ENCODE data around the gene MINAR1. TPM values are rescaled to one million over a fixed set of nuclear protein-coding genes. Genes with fewer than 3 reads are reported as not detected.

The MINAR1 gene
- total RNA-seq, 1 donor from 2014 or later: 1.5 TPM

GRCh38 chr15:79412429-79412828, 19.7 kb upstream of the MINAR1 start:
- Histone ChIP-seq H3K27ac (no peak overlapping the region), H3K4me1 (peaks cover 9% of the 10 kb centered on the region), H3K4me3 (no peak overlapping the region), H2AFZ (replicated peaks) (no peak overlapping the region), H3F3A (ENCODE audit: low read depth) (no peaks in the 10 kb centered on the region), H3K36me3 (no peaks in the 10 kb centered on the region), H3K9me3 (ENCODE audit: low read depth) (no peaks in the 10 kb centered on the region), H3K4me2 (no peak overlapping the region), H3K79me2 (ENCODE audit: low read depth) (no peaks in the 10 kb centered on the region), H3K9ac (no peak overlapping the region), H3K27me3 (no peaks in the 10 kb centered on the region), H4K20me1 (ENCODE audit: low read depth) (no peaks in the 10 kb centered on the region)
- Mint-ChIP-seq H3K4me3 (no peak overlapping the region), H3K36me3 (no peaks in the 10 kb centered on the region), H3K4me1 (peaks cover 6% of the 10 kb centered on the region), H3K9me3 (no peaks in the 10 kb centered on the region), H3K27ac (no peak overlapping the region), H3K27me3 (ENCODE audit: insufficient read depth, low read depth) (no peaks in the 10 kb centered on the region)
- no peak for DNase-seq (ENCODE audit: low spot score)
- TF ChIP-seq EZH2phosphoT487 (IDR thresholded peaks at IDR 0.05): no peak
- TF ChIP-seq, protein P1, sequence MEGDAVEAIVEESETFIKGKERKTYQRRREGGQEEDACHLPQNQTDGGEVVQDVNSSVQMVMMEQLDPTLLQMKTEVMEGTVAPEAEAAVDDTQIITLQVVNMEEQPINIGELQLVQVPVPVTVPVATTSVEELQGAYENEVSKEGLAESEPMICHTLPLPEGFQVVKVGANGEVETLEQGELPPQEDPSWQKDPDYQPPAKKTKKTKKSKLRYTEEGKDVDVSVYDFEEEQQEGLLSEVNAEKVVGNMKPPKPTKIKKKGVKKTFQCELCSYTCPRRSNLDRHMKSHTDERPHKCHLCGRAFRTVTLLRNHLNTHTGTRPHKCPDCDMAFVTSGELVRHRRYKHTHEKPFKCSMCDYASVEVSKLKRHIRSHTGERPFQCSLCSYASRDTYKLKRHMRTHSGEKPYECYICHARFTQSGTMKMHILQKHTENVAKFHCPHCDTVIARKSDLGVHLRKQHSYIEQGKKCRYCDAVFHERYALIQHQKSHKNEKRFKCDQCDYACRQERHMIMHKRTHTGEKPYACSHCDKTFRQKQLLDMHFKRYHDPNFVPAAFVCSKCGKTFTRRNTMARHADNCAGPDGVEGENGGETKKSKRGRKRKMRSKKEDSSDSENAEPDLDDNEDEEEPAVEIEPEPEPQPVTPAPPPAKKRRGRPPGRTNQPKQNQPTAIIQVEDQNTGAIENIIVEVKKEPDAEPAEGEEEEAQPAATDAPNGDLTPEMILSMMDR (IDR thresholded peaks at IDR 0.05): no peak
- no peak for TF ChIP-seq EZH2 (IDR thresholded peaks at IDR 0.05)

DNA sequence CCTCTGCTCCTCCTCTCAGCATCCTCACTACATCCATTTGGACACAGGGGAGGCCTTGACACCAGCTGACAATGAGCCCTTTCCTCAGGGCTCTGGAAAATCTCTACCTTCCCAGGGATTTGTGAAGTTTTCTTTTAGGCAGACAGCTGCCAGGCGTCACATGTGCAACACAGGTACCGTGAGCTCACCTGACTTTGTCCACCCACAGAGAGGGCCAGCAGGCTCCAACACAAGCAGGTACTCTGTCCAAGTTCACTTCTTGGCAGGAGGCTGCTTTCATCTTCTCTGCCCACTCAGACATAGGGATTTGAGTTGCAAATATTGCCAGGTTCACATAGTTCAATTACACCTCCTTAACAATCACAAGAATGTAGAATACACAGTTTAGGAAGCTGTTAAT, 15.3 kb upstream of the MINAR1 start:
- H3K27ac ChIP-seq: no peak overlapping the region
- no peaks in the 10 kb centered on the region for H4K20me1 ChIP-seq (ENCODE audit: low read depth)
- H3K9me3 ChIP-seq (ENCODE audit: low read depth): no peaks in the 10 kb centered on the region
- peaks cover 4% of the 10 kb centered on the region for H3K4me1 Mint-ChIP-seq
- H3K27me3 ChIP-seq: no peaks in the 10 kb centered on the region
- H3K4me3 Mint-ChIP-seq: no peak overlapping the region
- no peak overlapping the region for H3K4me2 ChIP-seq
- TF ChIP-seq, protein P1 (IDR thresholded peaks at IDR 0.05): no peak
- no peak for TF ChIP-seq EZH2phosphoT487 (IDR thresholded peaks at IDR 0.05)
- TF ChIP-seq EZH2 (IDR thresholded peaks at IDR 0.05): no peak
- peaks cover 4% of the 10 kb centered on the region for H3K27me3 Mint-ChIP-seq (ENCODE audit: insufficient read depth, low read depth)
- no peak overlapping the region for H3K9ac ChIP-seq
- H3K27ac Mint-ChIP-seq: no peak overlapping the region
- H3K4me3 ChIP-seq: no peak overlapping the region
- H3K4me1 ChIP-seq: peaks cover 18% of the 10 kb centered on the region
- DNase-seq (ENCODE audit: low spot score): no peak
- H3K9me3 Mint-ChIP-seq: no peaks in the 10 kb centered on the region
- H2AFZ ChIP-seq (replicated peaks): no peak overlapping the region
- H3K79me2 ChIP-seq (ENCODE audit: low read depth): no peaks in the 10 kb centered on the region
- no peaks in the 10 kb centered on the region for H3K36me3 Mint-ChIP-seq
- H3F3A ChIP-seq (ENCODE audit: low read depth): peaks cover 10% of the 10 kb centered on the region
- H3K36me3 ChIP-seq: no peaks in the 10 kb centered on the region

DNA sequence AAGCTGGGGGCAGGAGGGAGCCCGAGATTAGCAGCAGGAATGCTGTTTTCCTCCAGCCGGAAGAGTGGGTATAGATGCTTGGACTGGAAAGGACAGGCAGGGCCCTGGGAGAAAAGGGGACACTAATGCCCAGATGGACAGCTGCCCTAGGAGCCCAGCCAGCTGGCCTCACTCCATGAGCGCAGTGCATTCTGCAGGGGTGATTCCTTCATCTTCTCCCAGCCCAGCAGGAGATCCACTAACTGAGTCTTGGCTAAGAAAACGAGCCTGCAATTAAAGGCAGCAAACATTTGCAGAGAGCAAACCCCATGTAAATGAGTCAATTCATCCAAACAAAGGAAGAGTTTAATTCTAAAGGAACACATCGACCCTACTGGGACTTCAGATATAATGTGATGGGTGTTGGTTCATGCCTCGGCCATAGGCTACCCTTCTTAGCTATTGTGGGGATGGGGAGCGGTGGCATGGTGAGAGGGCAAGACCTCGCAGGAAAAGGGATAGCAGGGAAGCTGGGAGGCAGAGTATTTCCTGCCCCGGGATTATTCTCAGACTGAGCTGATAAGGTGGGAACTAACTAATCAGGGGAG, 13.3 kb upstream of the MINAR1 start:
- Histone ChIP-seq H4K20me1 (ENCODE audit: low read depth) (no peaks in the 10 kb centered on the region), H3K9me3 (ENCODE audit: low read depth) (no peaks in the 10 kb centered on the region), H3K4me2 (peak overlapping the region; percentile 37), H3K36me3 (no peaks in the 10 kb centered on the region), H3K27me3 (no peaks in the 10 kb centered on the region), H3K4me1 (peaks cover 18% of the 10 kb centered on the region), H3K9ac (no peak overlapping the region), H3F3A (ENCODE audit: low read depth) (peaks cover 10% of the 10 kb centered on the region), H3K4me3 (no peak overlapping the region), H2AFZ (replicated peaks) (no peak overlapping the region), H3K27ac (no peak overlapping the region), H3K79me2 (ENCODE audit: low read depth) (no peaks in the 10 kb centered on the region)
- H3K9me3 Mint-ChIP-seq: no peaks in the 10 kb centered on the region
- H3K36me3 Mint-ChIP-seq: no peaks in the 10 kb centered on the region
- H3K27ac Mint-ChIP-seq: no peak overlapping the region
- TF ChIP-seq, protein P1 (IDR thresholded peaks at IDR 0.05): no peak
- no peak for TF ChIP-seq EZH2phosphoT487 (IDR thresholded peaks at IDR 0.05)
- no peak for TF ChIP-seq EZH2 (IDR thresholded peaks at IDR 0.05)
- DNase-seq (ENCODE audit: low spot score): peak; percentile 39
- H3K4me1 Mint-ChIP-seq: peaks cover 4% of the 10 kb centered on the region
- peaks cover 4% of the 10 kb centered on the region for H3K27me3 Mint-ChIP-seq (ENCODE audit: insufficient read depth, low read depth)
- H3K4me3 Mint-ChIP-seq: no peak overlapping the region
